Ectodermal cell (in vitro differentiated cells): ENCODE data around the gene ANKRD20A1. TPM values are rescaled to one million over a fixed set of nuclear protein-coding genes. Genes with fewer than 3 reads are reported as not detected.
"Not testable (repeated sequence)": the region's sequence is repeated elsewhere in the genome, so short reads cannot be mapped to it uniquely, and the experiment has no call there.

ENCODE experiments used
- H3K27ac ChIP-seq: 2 replicates; pipeline ENCODE4 v1.7.0; 2013; ENCODE audit warnings: mild to moderate bottlenecking, low read depth, low read length; ENCODE audit not compliant: insufficient read depth, poor library complexity, severe bottlenecking
- H3K27me3 ChIP-seq: 2 replicates; pipeline ENCODE4 v1.7.0; 2013; ENCODE audit warnings: mild to moderate bottlenecking, low read length; ENCODE audit not compliant: insufficient read depth, control insufficient read depth, poor library complexity, severe bottlenecking
- H3K36me3 ChIP-seq: one replicate; pipeline ENCODE4 v1.7.0; 2013; ENCODE audit warnings: low read length; ENCODE audit not compliant: control insufficient read depth, insufficient read depth
- H3K4me1 ChIP-seq: one replicate; pipeline ENCODE4 v1.7.0; 2013; ENCODE audit warnings: low read length; ENCODE audit not compliant: control insufficient read depth, insufficient read depth
- H3K4me3 ChIP-seq: 2 replicates; pipeline ENCODE4 v1.7.0; 2013; ENCODE audit warnings: low read depth, low read length, control low read depth; ENCODE audit not compliant: insufficient read depth
- H3K9me3 ChIP-seq: 2 replicates; pipeline ENCODE4 v1.7.0; 2013; ENCODE audit warnings: mild to moderate bottlenecking, low read length, moderate library complexity; ENCODE audit not compliant: control insufficient read depth
- WGBS, 2 experiments: methylation state at CpG; one replicate each; pipeline ENCODE4 v1.1.7; 2013; ENCODE audit warnings: missing lambda C conversion rate in 2 of 2; 5-methylcytosine and 5-hydroxymethylcytosine counted together
- polyA plus RNA-seq, 4 experiments: library from polyadenylated mRNA; stranded (reverse); fragments of 50-300 nt; gene quantifications; one replicate each; pipeline ENCODE4 v1.2.3, GENCODE V29; 2013

ANKRD20A1 gene
- 0.11 TPM for polyA plus RNA-seq (2013, experiment 1 of 4)
- polyA plus RNA-seq (2013, experiment 2 of 4): not detected
- not detected for polyA plus RNA-seq (2013, experiment 3 of 4)
- not detected for polyA plus RNA-seq (2013, experiment 4 of 4)

DNA sequence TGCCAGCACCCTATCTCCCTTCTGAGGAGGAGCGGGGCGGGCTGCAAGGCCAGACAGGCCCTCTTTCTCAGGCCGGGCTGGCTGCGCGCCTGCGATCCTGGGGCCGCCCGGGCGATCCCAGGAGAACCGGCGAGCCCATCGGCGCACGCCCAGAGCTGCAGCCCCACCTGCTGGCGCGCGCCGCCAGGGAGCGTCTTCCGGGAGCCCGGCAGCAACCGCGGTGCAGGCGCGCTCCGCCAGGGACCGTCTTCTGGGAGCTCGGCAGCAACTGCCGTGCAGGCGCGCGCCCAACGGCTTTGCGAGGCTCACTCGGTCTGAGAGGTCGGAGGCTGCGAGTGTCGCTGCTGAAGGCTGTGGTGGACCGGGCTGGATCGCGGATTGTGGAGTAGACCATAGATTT is at the start of gene ANKRD20A1:
Gene ANKRD20A1 (plus strand): TSS at position 61 of the 400 bp plus-strand sequence. CDS start 496 bp downstream, outside the sequence.
- not testable (repeated sequence) for H3K9me3 ChIP-seq, H3K4me3 ChIP-seq, H3K27ac ChIP-seq, H3K27me3 ChIP-seq, H3K36me3 ChIP-seq, H3K4me1 ChIP-seq
- no CpG with 5 or more reads among the region's 41 CpGs for WGBS, 2 experiments

DNA sequence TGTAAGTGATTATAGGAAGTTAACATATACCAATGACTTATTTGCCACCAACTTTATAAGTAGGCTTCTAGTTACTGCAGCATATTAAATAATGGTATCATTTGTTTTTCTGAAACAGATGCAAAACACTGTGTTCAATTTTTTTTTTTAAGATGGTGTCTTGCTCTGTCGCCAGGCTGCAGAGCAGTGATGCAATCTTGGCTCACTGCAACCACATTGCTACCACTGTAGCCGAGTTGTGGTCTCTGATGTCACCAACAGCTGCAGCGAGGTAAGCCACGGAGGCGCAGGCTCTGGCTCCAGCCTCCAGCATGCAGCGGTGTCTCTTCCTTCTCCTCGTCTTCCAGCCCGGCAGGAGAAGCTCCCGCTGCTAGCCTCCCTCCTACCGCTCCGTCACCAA is 26.6 kb upstream of the ANKRD20A1 start:
- not testable (repeated sequence) for H3K4me1 ChIP-seq, H3K36me3 ChIP-seq, H3K9me3 ChIP-seq, H3K4me3 ChIP-seq, H3K27me3 ChIP-seq, H3K27ac ChIP-seq
- 50 to 77% methylated on average over 2 to 3 of the region's 11 CpGs for WGBS, 2 experiments
